ENCODE data around the gene MAML2. TPM values are rescaled to one million over a fixed set of nuclear protein-coding genes. Genes with fewer than 3 reads are reported as not detected.

Gene MAML2
- total and polyA plus RNA-seq, 9 of the 15 experiments (the other 6 are each of a cell fraction or from before 2014, with no cell fraction given) = 0.79 to 6.8 (median 4.8) TPM

GRCh38 chr11:96384156-96384555 lies 41.2 kb upstream of the MAML2 start:
- Histone ChIP-seq H4K20me1 (replicated peaks; ENCODE audit: control insufficient read depth, insufficient read depth, low read length) (no peaks in the 10 kb centered on the region), H3K79me2 (ENCODE audit: control insufficient read depth, insufficient read depth, low read length) (peaks cover 20% of the 10 kb centered on the region), H3K4me2 (ENCODE audit: insufficient read depth, low read length) (no peak overlapping the region), H3K9ac (ENCODE audit: insufficient read depth in 1 of 2, low read depth in 2 of 2, low read length in 2 of 2) (no peak overlapping the region), H3K27me3 (ENCODE audit: control insufficient read depth in 2 of 2, insufficient read depth in 2 of 2, low read length in 2 of 2) (no peaks in the 10 kb centered on the region), H3K36me3 (ENCODE audit: control insufficient read depth, insufficient read depth, low read length) (peaks cover 41% of the 10 kb centered on the region; the same call in 1 of the 3 replicates), H3K9me1 (ENCODE audit: control insufficient read depth, insufficient read depth, low read length) (no peaks in the 10 kb centered on the region), H2AFZ (ENCODE audit: low read depth, low read length) (no peak overlapping the region), H3K4me1 (replicated peaks in 1 of 2; ENCODE audit: control insufficient read depth in 2 of 2, insufficient read depth in 2 of 2, low read length in 2 of 2) (no peaks in the 10 kb centered on the region), H3K27ac (ENCODE audit: extremely low read depth, low read depth, low read length) (no peak overlapping the region), H3K9me3 (replicated peaks; ENCODE audit: control insufficient read depth, insufficient read depth, low read depth, low read length) (no peaks in the 10 kb centered on the region), H3K4me3 (no peak overlapping the region)
- ChIA-PET POLR2A (interaction anchor here (0.7 to 1.1 kb wide), 2 partner anchors 44 to 117 kb away, joined by 3 read pairs; no protein-coding TSS in a partner anchor), CTCF (ENCODE audit: low intra/inter-chr PET ratio) (no interaction called here)
- in situ Hi-C loops (cut with MboI) (no loop called here), intact Hi-C loops (cut with micrococcal nuclease) (no loop called here)
- TF ChIP-seq ZNF12 (CRISPR knock-in tag; IDR thresholded peaks at IDR 0.05) (no peak), FUS (optimal IDR thresholded peaks at IDR 0.05; ENCODE audit: low read depth, low read length) (no peak), ELF4 (CRISPR knock-in tag; IDR thresholded peaks at IDR 0.05) (no peak), MITF (IDR thresholded peaks at IDR 0.05) (no peak), NR1H2 (CRISPR knock-in tag; IDR thresholded peaks at IDR 0.05) (no peak), ZNF717 (CRISPR knock-in tag; IDR thresholded peaks at IDR 0.05) (no peak), NR3C1 (CRISPR knock-in tag; IDR thresholded peaks at IDR 0.05) (no peak)
- DNase-seq (ENCODE audit: extremely low read depth in 1 of 4, low spot score in 3 of 4) (no peak), FAIRE-seq (peak; percentile 26), ATAC-seq (no peak)
- 81% methylated on average over 3 of the region's 3 CpGs for WGBS (ENCODE audit: insufficient coverage, low coverage, missing lambda C conversion rate)
- BruUV-seq (replicated peaks) = no TSS peak

Measured in K562 (cell line).